HepG2 (cell line): ENCODE measurements around the gene TUBB.

Source experiments
- CBX1 ChIP-seq: IDR thresholded peaks from one replicate; pipeline ENCODE4 v1.6.1; 2016; ENCODE audit warnings: antibody characterized with exemption, low read depth
- FOSL1 ChIP-seq: sonication (generic); formaldehyde crosslinking; IDR thresholded peaks from 2 replicates; pipeline ENCODE4 v1.9.0; 2021; ENCODE audit warnings: missing genetic modification reagents, borderline replicate concordance
- HDAC6 ChIP-seq: fragments of 200-600 bp; sonication (generic); IDR thresholded peaks from 2 replicates; pipeline ENCODE4 v1.7.0; 2017; ENCODE audit warnings: mild to moderate bottlenecking, antibody characterized with exemption, low read length, low read depth

DNA sequence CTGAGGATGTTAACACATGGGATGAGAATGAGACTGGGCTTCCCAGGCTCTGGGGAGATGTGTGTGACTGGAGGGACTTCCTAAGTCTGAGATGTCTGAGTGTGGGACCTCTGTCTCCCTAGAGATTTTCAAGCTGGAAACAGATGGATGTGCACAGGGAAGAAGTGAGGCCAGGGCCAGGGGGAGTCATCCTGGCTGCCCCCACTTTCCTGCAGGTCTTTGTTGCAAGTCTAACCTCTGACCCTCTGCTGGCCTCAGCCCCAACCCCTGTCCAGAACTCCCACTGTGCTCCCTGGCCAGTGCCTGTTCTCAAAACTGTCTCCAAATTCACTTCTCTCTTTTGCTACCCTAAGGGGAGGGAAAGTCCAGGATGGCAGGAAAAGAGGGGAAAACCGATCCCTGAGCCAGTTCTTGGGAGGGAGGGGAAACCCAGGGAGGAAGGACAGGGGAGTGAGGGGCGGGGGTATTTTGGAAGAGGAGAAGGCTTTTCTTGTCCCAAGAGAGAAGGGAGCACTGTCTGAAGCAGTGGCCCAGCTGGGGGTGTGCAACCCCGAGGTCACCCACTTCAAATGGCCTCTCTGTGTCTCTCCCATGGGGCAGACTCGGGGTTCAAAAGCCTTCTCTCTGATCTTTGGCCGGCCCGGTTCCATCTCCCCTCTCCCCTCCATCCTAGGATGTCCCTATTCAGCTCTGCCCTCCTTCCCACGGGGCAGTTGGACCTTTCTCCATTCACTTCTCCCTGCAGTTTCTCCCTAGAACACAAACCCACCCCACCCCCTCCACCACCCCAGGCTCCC, 36.8 kb upstream of the TUBB start:
- TF ChIP-seq CBX1 (no peak), FOSL1 (CRISPR knock-in tag) (no peak), HDAC6 (no peak)
